Glutamatergic neuron (in vitro differentiated cells): Measurements from ENCODE around the gene DPEP2. TPM values are rescaled to one million over a fixed set of nuclear protein-coding genes. Genes with fewer than 3 reads are reported as not detected.
"Not testable (repeated sequence)": the region's sequence is repeated elsewhere in the genome, so short reads cannot be mapped to it uniquely, and the experiment has no call there.

Experiments
- DNase-seq: peaks from one replicate; pipeline ENCODE4 v3.0.0; 2022
- H3K27ac Mint-ChIP-seq: one replicate; pipeline ENCODE4 v1.8.0; 2020; ENCODE audit warnings: mild to moderate bottlenecking, mixed read lengths, inconsistent platforms; ENCODE audit not compliant: unreplicated experiment
- H3K27me3 Mint-ChIP-seq: one replicate; pipeline ENCODE4 v1.8.0; 2020; ENCODE audit warnings: mild to moderate bottlenecking, moderate library complexity, mixed read lengths, inconsistent platforms; ENCODE audit not compliant: unreplicated experiment
- H3K36me3 Mint-ChIP-seq: one replicate; pipeline ENCODE4 v1.8.0; 2020; ENCODE audit warnings: mild to moderate bottlenecking, mixed read lengths, inconsistent platforms; ENCODE audit not compliant: unreplicated experiment
- H3K4me1 Mint-ChIP-seq: one replicate; pipeline ENCODE4 v1.8.0; 2020; ENCODE audit warnings: mild to moderate bottlenecking, low read depth, mixed read lengths, inconsistent platforms; ENCODE audit not compliant: unreplicated experiment
- H3K4me3 Mint-ChIP-seq: one replicate; pipeline ENCODE4 v1.8.0; 2020; ENCODE audit warnings: mild to moderate bottlenecking, mixed read lengths, inconsistent platforms; ENCODE audit not compliant: unreplicated experiment
- H3K9me3 Mint-ChIP-seq: one replicate; pipeline ENCODE4 v1.8.0; 2020; ENCODE audit warnings: mild to moderate bottlenecking, moderate library complexity, mixed read lengths, inconsistent platforms; ENCODE audit not compliant: unreplicated experiment
- total RNA-seq: library from RNA; stranded (reverse); fragmentation: NEBNext Ultra II Directional; extraction: Animal tissue kit (Norgen Biotek cat#: 25700); gene quantifications from one replicate; pipeline ENCODE4 v1.2.1, GENCODE V29; 2021; ENCODE audit not compliant: unreplicated experiment
- TF ChIP-seq, protein P1 (sequence below): fragments of 200-600 bp; sonication (generic); IDR thresholded peaks from one replicate; pipeline ENCODE4 v1.5.0; 2021; ENCODE audit not compliant: partially characterized antibody, unreplicated experiment

The DPEP2 gene
- total RNA-seq, 1 donor from 2014 or later = not detected

GRCh38 chr16:67976205-67976604, 23.1 kb downstream of the DPEP2 start:
- Mint-ChIP-seq H3K27ac (no peak overlapping the region), H3K4me3 (no peak overlapping the region), H3K36me3 (no peaks in the 10 kb centered on the region), H3K4me1 (peaks cover 2% of the 10 kb centered on the region), H3K27me3 (no peaks in the 10 kb centered on the region), H3K9me3 (peaks cover 5% of the 10 kb centered on the region)
- no peak for DNase-seq
- TF ChIP-seq, protein P1, sequence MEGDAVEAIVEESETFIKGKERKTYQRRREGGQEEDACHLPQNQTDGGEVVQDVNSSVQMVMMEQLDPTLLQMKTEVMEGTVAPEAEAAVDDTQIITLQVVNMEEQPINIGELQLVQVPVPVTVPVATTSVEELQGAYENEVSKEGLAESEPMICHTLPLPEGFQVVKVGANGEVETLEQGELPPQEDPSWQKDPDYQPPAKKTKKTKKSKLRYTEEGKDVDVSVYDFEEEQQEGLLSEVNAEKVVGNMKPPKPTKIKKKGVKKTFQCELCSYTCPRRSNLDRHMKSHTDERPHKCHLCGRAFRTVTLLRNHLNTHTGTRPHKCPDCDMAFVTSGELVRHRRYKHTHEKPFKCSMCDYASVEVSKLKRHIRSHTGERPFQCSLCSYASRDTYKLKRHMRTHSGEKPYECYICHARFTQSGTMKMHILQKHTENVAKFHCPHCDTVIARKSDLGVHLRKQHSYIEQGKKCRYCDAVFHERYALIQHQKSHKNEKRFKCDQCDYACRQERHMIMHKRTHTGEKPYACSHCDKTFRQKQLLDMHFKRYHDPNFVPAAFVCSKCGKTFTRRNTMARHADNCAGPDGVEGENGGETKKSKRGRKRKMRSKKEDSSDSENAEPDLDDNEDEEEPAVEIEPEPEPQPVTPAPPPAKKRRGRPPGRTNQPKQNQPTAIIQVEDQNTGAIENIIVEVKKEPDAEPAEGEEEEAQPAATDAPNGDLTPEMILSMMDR = no peak

DNA sequence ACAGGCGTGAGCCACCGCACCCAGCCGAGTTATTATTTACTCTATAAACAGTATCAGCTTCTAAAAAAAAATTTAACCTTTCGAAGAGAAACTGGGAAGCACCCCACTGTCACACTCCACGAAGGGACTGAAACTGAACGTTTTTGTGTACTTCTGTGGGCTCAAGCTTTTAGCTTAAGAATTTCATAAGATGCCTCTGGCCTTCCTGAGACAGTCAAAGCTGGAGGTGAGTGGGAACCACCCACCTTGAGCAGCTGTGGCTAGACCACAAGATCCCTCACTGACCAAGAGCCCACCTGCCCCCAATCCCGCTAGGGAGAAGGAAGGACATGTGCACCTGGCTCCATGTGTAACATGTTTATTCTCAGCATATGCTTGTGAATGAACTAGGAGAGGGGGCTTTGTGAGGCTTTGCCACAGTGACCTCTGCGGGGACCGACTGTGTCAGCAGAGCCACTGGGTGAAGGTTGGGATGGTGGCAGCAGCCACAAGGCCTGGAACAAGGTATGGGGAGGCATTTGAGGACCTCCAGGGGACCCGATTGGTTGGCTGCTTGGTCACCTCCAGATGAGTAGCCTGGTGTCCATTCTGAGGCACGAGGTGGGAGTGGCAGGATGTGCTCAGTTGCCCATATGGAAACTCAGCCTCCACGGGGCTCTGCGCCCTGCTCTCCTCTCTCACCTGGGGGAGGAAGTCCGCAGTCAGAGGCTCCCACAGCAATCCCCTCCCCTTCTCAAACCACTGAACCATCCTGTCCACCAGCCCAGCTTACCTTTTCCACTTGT, 23.8 kb downstream of the DPEP2 start:
- Mint-ChIP-seq H3K27me3 (peaks cover 4% of the 10 kb centered on the region), H3K9me3 (peaks cover 3% of the 10 kb centered on the region), H3K27ac (no peak overlapping the region), H3K4me1 (peaks cover 2% of the 10 kb centered on the region), H3K4me3 (no peak overlapping the region), H3K36me3 (no peaks in the 10 kb centered on the region)
- TF ChIP-seq, protein P1 = no peak
- DNase-seq = no peak

GRCh38 chr16:67972285-67972684, 27.0 kb downstream of the DPEP2 start:
- H3K27me3 Mint-ChIP-seq, H3K4me1 Mint-ChIP-seq, H3K4me3 Mint-ChIP-seq, H3K36me3 Mint-ChIP-seq, H3K27ac Mint-ChIP-seq, DNase-seq, H3K9me3 Mint-ChIP-seq: not testable (repeated sequence)

DNA sequence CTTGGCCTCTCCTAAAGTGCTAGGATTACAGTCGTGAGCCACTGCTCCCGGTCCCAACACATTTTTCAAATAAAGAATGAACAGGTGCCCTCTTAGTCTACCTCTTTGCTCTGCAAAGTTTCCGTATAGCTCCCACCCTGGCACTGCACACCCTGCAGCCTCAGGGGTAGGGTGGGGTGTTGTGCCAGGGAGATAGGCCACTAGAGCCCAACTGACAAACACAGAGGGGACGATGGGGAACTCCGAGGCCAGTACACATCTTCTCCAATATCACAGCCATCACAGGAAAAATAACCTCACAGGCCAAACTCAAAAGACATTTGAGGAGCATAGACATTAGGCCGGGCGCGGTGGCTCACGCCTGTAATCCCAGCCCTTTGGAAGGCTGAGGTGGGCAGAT, 28.2 kb downstream of the DPEP2 start:
- H3K9me3 Mint-ChIP-seq = peaks cover 3% of the 10 kb centered on the region
- H3K27me3 Mint-ChIP-seq = peaks cover 12% of the 10 kb centered on the region
- no peak overlapping the region for H3K27ac Mint-ChIP-seq
- H3K36me3 Mint-ChIP-seq = no peaks in the 10 kb centered on the region
- DNase-seq = no peak
- TF ChIP-seq, protein P1 = no peak
- H3K4me1 Mint-ChIP-seq = peaks cover 4% of the 10 kb centered on the region
- no peak overlapping the region for H3K4me3 Mint-ChIP-seq

DNA sequence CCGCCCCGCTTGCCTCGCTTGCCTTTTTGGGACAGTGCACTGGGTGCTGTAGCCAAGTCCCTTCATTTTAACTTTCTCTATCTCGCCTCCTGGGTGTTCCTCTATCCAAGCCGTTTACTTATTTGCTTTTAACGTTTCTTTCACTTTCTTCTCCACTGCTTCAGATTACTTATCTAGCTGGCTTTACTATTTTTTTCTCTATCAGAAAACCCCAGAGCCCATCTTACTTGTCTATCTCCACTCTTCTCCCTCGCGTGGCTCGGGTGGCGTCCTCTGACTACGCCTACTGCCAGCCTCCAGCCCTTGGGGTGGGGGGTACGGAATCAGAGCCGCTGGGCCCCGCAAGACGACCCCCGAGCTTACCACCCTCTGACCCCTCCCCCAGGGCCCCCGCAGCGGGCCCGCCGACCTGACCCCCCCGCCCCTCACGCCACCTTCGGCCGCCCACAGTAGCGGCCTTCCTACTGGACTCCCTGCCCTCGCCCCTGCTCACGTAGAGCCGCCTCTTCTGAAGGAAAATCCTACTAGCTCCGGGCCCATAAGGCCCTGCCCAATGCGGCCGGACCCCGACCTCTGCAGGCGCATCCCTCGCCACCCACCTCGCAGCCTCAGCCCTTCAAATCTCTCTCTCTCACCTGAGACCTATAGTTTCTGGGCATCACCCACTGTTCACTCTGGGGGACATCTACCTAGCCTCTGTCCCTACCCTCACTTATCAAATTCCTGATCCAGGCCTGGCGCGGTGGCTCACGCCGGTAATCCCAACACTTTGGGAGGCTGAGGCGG, 29.8 kb downstream of the DPEP2 start:
- peaks cover 14% of the 10 kb centered on the region for H3K27me3 Mint-ChIP-seq
- H3K4me3 Mint-ChIP-seq = peak overlapping the region; percentile 85
- peaks cover 3% of the 10 kb centered on the region for H3K9me3 Mint-ChIP-seq
- DNase-seq = no peak
- TF ChIP-seq, protein P1 = no peak
- no peaks in the 10 kb centered on the region for H3K36me3 Mint-ChIP-seq
- no peak overlapping the region for H3K27ac Mint-ChIP-seq
- H3K4me1 Mint-ChIP-seq = peaks cover 4% of the 10 kb centered on the region
